Left lung (tissue), 10 donors: ENCODE measurements around the gene PRKCD. TPM values are rescaled to one million over a fixed set of nuclear protein-coding genes. Genes with fewer than 3 reads are reported as not detected.

Experiments used
- ATAC-seq: fragments of 200-7000 bp; cut with Tn5 transposase; one replicate; pipeline ENCODE4 v1.9.1; 2020; ENCODE audit warnings: moderate library complexity
- DNase-seq, 4 donors: peaks; one replicate each; pipeline ENCODE4 v3.0.0-alpha.2; 2013 to 2020
- H3K27ac ChIP-seq, 2 donors: fragments of 200-600 bp; sonication (generic) in 1 of 2; one replicate each; pipeline versions ENCODE4 v1.5.0 to v1.8.0; 2020 to 2021
- H3K27me3 ChIP-seq, 2 donors: fragments of 200-600 bp; sonication (generic) in 1 of 2; one replicate each; pipeline versions ENCODE4 v1.5.0 to v1.8.0; 2020 to 2021
- H3K36me3 ChIP-seq, 2 donors: fragments of 200-600 bp; sonication (generic) in 1 of 2; one replicate each; pipeline versions ENCODE4 v1.5.0 to v1.8.0; 2020 to 2021
- H3K4me1 ChIP-seq, 2 donors: fragments of 200-600 bp; one replicate each; pipeline ENCODE4 v1.8.0; 2021
- H3K4me3 ChIP-seq, 2 donors: fragments of 200-600 bp; sonication (generic) in 1 of 2; one replicate each; pipeline versions ENCODE4 v1.5.0 to v1.8.0; 2020 to 2021; ENCODE audit warnings: mild to moderate bottlenecking in 1 of 2
- H3K9me3 ChIP-seq, 2 donors: fragments of 200-600 bp; sonication (generic) in 1 of 2; one replicate each; pipeline versions ENCODE4 v1.5.0 to v1.8.0; 2020 to 2021
- CTCF ChIP-seq, 2 donors: fragments of 200-600 bp; sonication (generic) in 1 of 2; IDR thresholded peaks; one replicate each; pipeline versions ENCODE4 v1.5.0 to v1.8.0; 2021; ENCODE audit warnings: antibody characterized with exemption in 2 of 2
- intact Hi-C, 2 donors: fragments of 100-400 bp; cut with DNase I; formaldehyde crosslinking; loops; one replicate each; pipeline versions ENCODE4 v1.11.2 to v1.14.2; 2022
- polyA plus RNA-seq, 6 donors: library from polyadenylated mRNA; unstranded; fragments of 120-200 nt; gene quantifications; one replicate each; pipeline ENCODE4 v1.2.1, GENCODE V29; 2013; ENCODE audit not compliant: insufficient read length in 6 of 6
- total RNA-seq, 2 donors: library from RNA; stranded (reverse); fragmentation: NEBNext Ultra II Directional; extraction: Animal tissue kit (Norgen Biotek cat#: 25700); gene quantifications; one replicate each; pipeline ENCODE4 v1.2.1, GENCODE V29; 2021
- donor health status: DM: no; HTN: yes; CAD: no.
- donor health status: DM: no; HTN: no; CAD: no.

Gene PRKCD
- total and polyA plus RNA-seq, 8 donors: 45.5 to 73.7 (median 53.0) TPM

- intact Hi-C loops: loop anchor here (5.0 to 10.0 kb wide), 2 partner anchors 62 to 79 kb away; partner anchors contain the start of gene RFT1 (in 1 of the 2)
- no peak for ATAC-seq
These were observed 35.8 kb downstream of the PRKCD start for GRCh38 chr3:53196575-53197407.

GRCh38 chr3:53198256-53198977, 37.4 kb downstream of the PRKCD start:
- ATAC-seq: peak; percentile 2
- DNase-seq: no peak
- Histone ChIP-seq H3K27me3 (no peaks in the 10 kb centered on the region), H3K4me1 (peaks cover 8 to 32% of the 10 kb centered on the region in 2 donors), H3K36me3 (peaks cover 0 to 14% of the 10 kb centered on the region in 2 donors), H3K9me3 (no peaks in the 10 kb centered on the region), H3K27ac (no peak overlapping the region), H3K4me3 (no peak overlapping the region)
- intact Hi-C loops: loop anchor here (5.0 to 10.0 kb wide), 2 partner anchors 64 to 81 kb away; partner anchors contain the start of gene RFT1 (in 1 of the 2)
- no peak for TF ChIP-seq CTCF (IDR thresholded peaks at IDR 0.05)

More at GRCh38 chr3:53196575-53197407, 35.8 kb downstream of the PRKCD start:
- Histone ChIP-seq H3K36me3 (peaks cover 0 to 31% of the 10 kb centered on the region in 2 donors), H3K27ac (peak overlapping the region in 1 of 2 donors; percentile 13), H3K9me3 (no peaks in the 10 kb centered on the region), H3K4me3 (no peak overlapping the region), H3K27me3 (no peaks in the 10 kb centered on the region), H3K4me1 (peaks cover 8 to 38% of the 10 kb centered on the region in 2 donors)
- no peak for DNase-seq
- TF ChIP-seq CTCF (IDR thresholded peaks at IDR 0.05): no peak

GRCh38 chr3:53198996-53199395, 38.0 kb downstream of the PRKCD start:
- no peak overlapping the region for H3K27ac ChIP-seq
- H3K9me3 ChIP-seq: no peaks in the 10 kb centered on the region
- intact Hi-C loops: loop anchor here (5.0 to 10.0 kb wide), 2 partner anchors 64 to 82 kb away; partner anchors contain the start of gene RFT1 (in 1 of the 2)
- peaks cover 0 to 9% of the 10 kb centered on the region in 2 donors for H3K36me3 ChIP-seq
- no peak overlapping the region for H3K4me3 ChIP-seq
- H3K4me1 ChIP-seq: peaks cover 3 to 31% of the 10 kb centered on the region in 2 donors
- DNase-seq (peak in 1 of 4 donors; percentile 70), ATAC-seq (peak; percentile 84)
- H3K27me3 ChIP-seq: no peaks in the 10 kb centered on the region
- TF ChIP-seq CTCF (IDR thresholded peaks at IDR 0.05): no peak

- no peak for ATAC-seq
- DNase-seq: no peak
- Histone ChIP-seq H3K4me3 (no peak overlapping the region), H3K27ac (no peak overlapping the region), H3K36me3 (peaks cover 0 to under 1% of the 10 kb centered on the region in 2 donors), H3K9me3 (no peaks in the 10 kb centered on the region), H3K27me3 (no peaks in the 10 kb centered on the region), H3K4me1 (peaks cover 3 to 23% of the 10 kb centered on the region in 2 donors)
- intact Hi-C loops: loop anchor here (5.0 to 10.0 kb wide), 2 partner anchors 65 to 83 kb away; partner anchors contain the start of gene RFT1 (in 1 of the 2)
- no peak for TF ChIP-seq CTCF (IDR thresholded peaks at IDR 0.05)
These were observed 38.8 kb downstream of the PRKCD start for GRCh38 chr3:53199834-53200233.
